GM20000 (cell line): ENCODE measurements around the gene GDF11.

ENCODE experiments used
- DNase-seq: peaks from one replicate; pipeline ENCODE4 v3.0.0; 2012; ENCODE audit warnings: low spot score
- CTCF ChIP-seq: IDR thresholded peaks from 2 replicates; pipeline ENCODE4 v1.5.1; 2012; ENCODE audit warnings: mild to moderate bottlenecking, control low read depth; ENCODE audit errors: extremely low read depth, missing control alignments

GDF11 gene

GRCh38 chr12:55703901-55704761, 38.8 kb upstream of the GDF11 start:
- TF ChIP-seq CTCF = no peak
- DNase-seq = no peak

- DNase-seq = no peak
- TF ChIP-seq CTCF = no peak
Observed at GRCh38 chr12:55704824-55705718, 37.9 kb upstream of the GDF11 start.

GRCh38 chr12:55705782-55706402, 37.0 kb upstream of the GDF11 start:
- peak; percentile 59 for DNase-seq
- TF ChIP-seq CTCF = peak; percentile 43

- no peak for DNase-seq
- TF ChIP-seq CTCF = no peak
Observed at GRCh38 chr12:55706568-55707218, 36.2 kb upstream of the GDF11 start.

GRCh38 chr12:55707219-55707671, 35.7 kb upstream of the GDF11 start:
- no peak for TF ChIP-seq CTCF
- no peak for DNase-seq

GRCh38 chr12:55707841-55708694, 34.9 kb upstream of the GDF11 start, which contains the start of gene ITGA7:
Gene ITGA7 (minus strand): TSS chr12:55707904. CDS start chr12:55707682, 222 bp downstream.
- no peak for TF ChIP-seq CTCF
- peak; percentile 81 for DNase-seq
